SK-N-SH (cell line): ENCODE measurements around the gene THOC2. TPM values are rescaled to one million over a fixed set of nuclear protein-coding genes. Genes with fewer than 3 reads are reported as not detected.

ENCODE experiments used
- CTCF ChIA-PET: fragments of 300-600, 350-600 bp; formaldehyde crosslinking; extraction: SDS; loops from one replicate; lab custom pipeline; 2021; lab: Yijun Ruan, JAX
- POLR2A ChIA-PET: fragments of 350-600 bp; sonication (Branson Sonifier 250); formaldehyde crosslinking; extraction: SDS; loops from one replicate; lab custom pipeline; 2020; ENCODE audit warnings: antibody characterized with exemption, inconsistent platforms; lab: Yijun Ruan, JAX
- DNase-seq: peaks from one replicate; pipeline ENCODE4 v3.0.0; 2012
- H2AFZ ChIP-seq: fragments of 200-600 bp; sonication (generic); 2 replicates; pipeline ENCODE4 v1.8.1; 2016; ENCODE audit warnings: antibody characterized with exemption, mild to moderate bottlenecking, low read depth
- H3F3A ChIP-seq: fragments of 200-600 bp; sonication (generic); replicated peaks from 2 replicates; pipeline ENCODE3; 2016; ENCODE audit warnings: antibody characterized with exemption, mild to moderate bottlenecking; ENCODE audit not compliant: insufficient read depth
- H3K27ac ChIP-seq, 2 experiments: fragments of 200-500 bp in 1 of 2; fragments of 200-600 bp in 1 of 2; sonication (Bioruptor generic) in 1 of 2; sonication (generic), shearing (Covaris generic) in 1 of 2; 2 replicates each; pipeline versions ENCODE4 v1.5.1 to v1.6.1; 2014 to 2016; ENCODE audit warnings: low read depth in 2 of 2, inconsistent platforms in 1 of 2, low read length in 1 of 2, mild to moderate bottlenecking in 1 of 2, mixed read lengths in 1 of 2
- H3K27me3 ChIP-seq: fragments of 200-600 bp; sonication (generic), shearing (Covaris generic); 2 replicates; pipeline ENCODE4 v1.6.1; 2016; ENCODE audit warnings: mixed run types; ENCODE audit not compliant: insufficient read depth
- H3K36me3 ChIP-seq, 2 experiments: fragments of 200-500 bp in 1 of 2; fragments of 200-600 bp in 1 of 2; sonication (Bioruptor generic) in 1 of 2; sonication (generic) in 1 of 2; replicated peaks in 1 of 2; 2 replicates each; pipeline versions ENCODE3 to v1.5.1; 2014 to 2016; ENCODE audit warnings: low read length in 1 of 2, mild to moderate bottlenecking in 1 of 2; ENCODE audit not compliant: insufficient read depth in 2 of 2, control insufficient read depth in 1 of 2
- H3K4me1 ChIP-seq, 2 experiments: fragments of 200-500 bp in 1 of 2; fragments of 200-600 bp in 1 of 2; sonication (Bioruptor generic) in 1 of 2; sonication (generic), shearing (Covaris generic) in 1 of 2; 2 replicates each; pipeline versions ENCODE4 v1.5.1 to v1.6.1; 2014 to 2016; ENCODE audit warnings: low read depth in 1 of 2, low read length in 1 of 2, mixed run types in 1 of 2; ENCODE audit not compliant: insufficient read depth in 2 of 2, control insufficient read depth in 1 of 2
- H3K4me2 ChIP-seq: fragments of 200-600 bp; sonication (generic), shearing (Covaris generic); 2 replicates; pipeline ENCODE4 v1.6.1; 2017; ENCODE audit warnings: mixed run types
- H3K4me3 ChIP-seq, 2 experiments: fragments of 200-500 bp in 1 of 2; fragments of 200-600 bp in 1 of 2; sonication (Bioruptor generic) in 1 of 2; sonication (generic), shearing (Covaris generic) in 1 of 2; 2 replicates each; pipeline versions ENCODE4 v1.5.1 to v1.8.1; 2014 to 2016; ENCODE audit warnings: low read depth in 2 of 2, inconsistent platforms in 1 of 2, low read length in 1 of 2, mild to moderate bottlenecking in 1 of 2, mixed read lengths in 1 of 2, moderate library complexity in 1 of 2
- H3K79me2 ChIP-seq: fragments of 200-600 bp; sonication (generic); 2 replicates; pipeline ENCODE4 v1.8.1; 2017; ENCODE audit warnings: mild to moderate bottlenecking; ENCODE audit not compliant: insufficient read depth
- H3K9ac ChIP-seq: fragments of 200-600 bp; sonication (generic); 2 replicates; pipeline ENCODE4 v1.6.1; 2017; ENCODE audit warnings: mixed run types
- H3K9me2 ChIP-seq: fragments of 200-600 bp; sonication (generic); 2 replicates; pipeline ENCODE4 v1.6.1; 2017; ENCODE audit warnings: mixed run types
- H3K9me3 ChIP-seq: fragments of 200-600 bp; sonication (generic); 2 replicates; pipeline ENCODE4 v1.6.1; 2017; ENCODE audit warnings: mixed run types, mild to moderate bottlenecking, moderate library complexity
- H4K20me1 ChIP-seq: fragments of 200-600 bp; sonication (generic); 2 replicates; pipeline ENCODE4 v1.6.1; 2017; ENCODE audit warnings: mild to moderate bottlenecking, mixed run types; ENCODE audit not compliant: insufficient read depth
- CHD2 ChIP-seq: fragments of 150-350 bp; IDR thresholded peaks from 2 replicates; pipeline ENCODE4 v1.6.1; 2018; ENCODE audit warnings: low read length; ENCODE audit not compliant: partially characterized antibody
- ELF1 ChIP-seq: IDR thresholded peaks from 2 replicates; pipeline ENCODE4 v1.4.0; 2012
- EP300 ChIP-seq, 2 experiments: IDR thresholded peaks; 2 replicates each; pipeline versions ENCODE4 v1.4.0 to v1.6.1; 2012; ENCODE audit warnings: borderline replicate concordance in 1 of 2, low read depth in 1 of 2, low read length in 1 of 2
- EZH2phosphoT487 ChIP-seq: fragments of 200-600 bp; sonication (generic); IDR thresholded peaks from 2 replicates; pipeline ENCODE4 v1.6.1; 2017; ENCODE audit warnings: low read depth, mixed run types, mild to moderate bottlenecking, antibody characterized with exemption, moderate library complexity, borderline replicate concordance
- FOXJ3 ChIP-seq: sonication (generic); formaldehyde crosslinking; IDR thresholded peaks from 2 replicates; pipeline ENCODE4 v1.5.1; 2020; ENCODE audit warnings: mild to moderate bottlenecking, missing genetic modification reagents
- FOXM1 ChIP-seq: IDR thresholded peaks from 2 replicates; pipeline ENCODE4 v1.4.0; 2012; ENCODE audit warnings: low read depth, mild to moderate bottlenecking
- GATA2 ChIP-seq: sonication (generic); formaldehyde crosslinking; IDR thresholded peaks from 2 replicates; pipeline ENCODE4 v1.5.0; 2020; ENCODE audit warnings: mild to moderate bottlenecking, missing genetic modification reagents
- JUND ChIP-seq: IDR thresholded peaks from 2 replicates; pipeline ENCODE4 v1.4.0; 2012
- MEF2A ChIP-seq: IDR thresholded peaks from 2 replicates; pipeline ENCODE4 v1.4.0; 2012; ENCODE audit warnings: low read depth, borderline replicate concordance
- MXI1 ChIP-seq: IDR thresholded peaks from 2 replicates; pipeline ENCODE4 v1.6.1; 2012; ENCODE audit warnings: mild to moderate bottlenecking, low read depth, low read length, improper control_type of control experiment
- NRF1 ChIP-seq: IDR thresholded peaks from 2 replicates; pipeline ENCODE4 v1.6.1; 2012; ENCODE audit warnings: low read depth, mild to moderate bottlenecking, low read length
- RAD21 ChIP-seq: IDR thresholded peaks from 2 replicates; pipeline ENCODE4 v1.6.1; 2012; ENCODE audit warnings: mild to moderate bottlenecking, low read length
- RCOR1 ChIP-seq: fragments of 150-350 bp; IDR thresholded peaks from 2 replicates; pipeline ENCODE4 v1.6.1; 2017; ENCODE audit warnings: antibody characterized with exemption, low read length
- RFX5 ChIP-seq: IDR thresholded peaks from 2 replicates; pipeline ENCODE4 v1.6.1; 2012; ENCODE audit warnings: mild to moderate bottlenecking, improper control_type of control experiment, low read length
- SIN3A ChIP-seq: IDR thresholded peaks from 2 replicates; pipeline ENCODE4 v1.6.1; 2012; ENCODE audit warnings: low read depth, mild to moderate bottlenecking, low read length, moderate library complexity, borderline replicate concordance
- TAF1 ChIP-seq: IDR thresholded peaks from 2 replicates; pipeline ENCODE4 v1.6.1; 2012; ENCODE audit warnings: low read depth, mild to moderate bottlenecking, low read length, moderate library complexity, borderline replicate concordance
- WGBS: methylation state at CpG from one replicate; pipeline ENCODE4 v1.1.6; 2017; ENCODE audit warnings: low lambda C conversion rate; 5-methylcytosine and 5-hydroxymethylcytosine counted together
- polyA plus RNA-seq, 3 experiments: library from polyadenylated mRNA; depleted of rRNA; stranded (reverse); fragments of >200 nt; gene quantifications; 2 replicates each; pipeline ENCODE4 v1.2.3, GENCODE V29; 2012
- TF ChIP-seq, protein P1 (sequence below): IDR thresholded peaks from 2 replicates; pipeline ENCODE4 v1.4.0; 2012; ENCODE audit warnings: low read depth
- TF ChIP-seq, protein P2 (sequence below): IDR thresholded peaks from 2 replicates; pipeline ENCODE4 v1.4.0; 2012; ENCODE audit warnings: low read depth, borderline replicate concordance
- TF ChIP-seq, protein P3 (sequence below): fragments of 200-600 bp; sonication (generic); IDR thresholded peaks from 2 replicates; pipeline ENCODE4 v1.6.1; 2017; ENCODE audit warnings: antibody characterized with exemption, mild to moderate bottlenecking, moderate library complexity
- TF ChIP-seq, protein P4 (sequence below): IDR thresholded peaks from 2 replicates; pipeline ENCODE4 v1.4.0; 2012; ENCODE audit warnings: low read depth, borderline replicate concordance

The THOC2 gene
- polyA plus RNA-seq, 1 of the 3 experiments (the other 2 are of a cell fraction) = 26.7 TPM

DNA sequence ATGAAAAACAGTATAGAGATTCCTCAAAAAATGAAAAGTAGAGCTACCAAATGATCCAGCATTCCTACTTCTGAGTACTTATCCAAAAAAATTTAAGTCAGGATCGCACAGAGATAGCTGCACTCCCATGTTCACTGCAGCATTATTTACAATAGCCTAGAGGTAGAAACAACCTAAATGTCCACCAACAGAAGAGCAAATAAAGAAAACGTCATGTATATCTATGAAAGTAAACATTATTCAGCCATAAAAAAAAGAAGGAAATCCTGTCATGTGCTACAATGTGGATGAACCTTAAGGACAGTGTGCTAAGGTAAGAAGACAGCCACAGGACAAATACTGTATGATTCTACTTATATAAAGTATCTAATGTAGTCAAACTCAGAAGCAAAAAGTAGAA, 12.4 kb downstream of the THOC2 start:
- no peak for TF ChIP-seq FOXJ3 (CRISPR knock-in tag)
- TF ChIP-seq RAD21 = no peak
- TF ChIP-seq EP300 (IDR thresholded peaks at IDR 0.05; ENCODE audit: borderline replicate concordance in 1 of 2, low read depth in 1 of 2, low read length in 1 of 2) = no peak
- no peak for TF ChIP-seq MEF2A
- TF ChIP-seq, protein P1, sequence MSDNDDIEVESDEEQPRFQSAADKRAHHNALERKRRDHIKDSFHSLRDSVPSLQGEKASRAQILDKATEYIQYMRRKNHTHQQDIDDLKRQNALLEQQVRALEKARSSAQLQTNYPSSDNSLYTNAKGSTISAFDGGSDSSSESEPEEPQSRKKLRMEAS = no peak
- TF ChIP-seq EZH2phosphoT487 = no peak
- TF ChIP-seq RCOR1 = no peak
- no peak for TF ChIP-seq RFX5
- TF ChIP-seq JUND = no peak
- TF ChIP-seq ELF1 = no peak
- TF ChIP-seq TAF1 = no peak
- H3K4me1 ChIP-seq = no peaks in the 10 kb centered on the region
- H3K9ac ChIP-seq = no peak overlapping the region
- no peaks in the 10 kb centered on the region for H3K9me2 ChIP-seq
- H2AFZ ChIP-seq = no peak overlapping the region
- H3K36me3 ChIP-seq = peaks cover 0 to 6% of the 10 kb centered on the region in 2 experiments
- POLR2A ChIA-PET = no interaction called here
- H3K4me2 ChIP-seq = no peak overlapping the region
- DNase-seq = no peak
- 50% methylated on average over 2 of the region's 2 CpGs for WGBS
- no peak overlapping the region for H3K4me3 ChIP-seq
- no peak overlapping the region for H3K27ac ChIP-seq
- H4K20me1 ChIP-seq = peaks cover 47% of the 10 kb centered on the region
- H3K9me3 ChIP-seq = no peaks in the 10 kb centered on the region
- CTCF ChIA-PET = no interaction called here
- no peaks in the 10 kb centered on the region for H3K27me3 ChIP-seq
- no peaks in the 10 kb centered on the region for H3F3A ChIP-seq
- peaks cover 100% of the 10 kb centered on the region for H3K79me2 ChIP-seq

DNA sequence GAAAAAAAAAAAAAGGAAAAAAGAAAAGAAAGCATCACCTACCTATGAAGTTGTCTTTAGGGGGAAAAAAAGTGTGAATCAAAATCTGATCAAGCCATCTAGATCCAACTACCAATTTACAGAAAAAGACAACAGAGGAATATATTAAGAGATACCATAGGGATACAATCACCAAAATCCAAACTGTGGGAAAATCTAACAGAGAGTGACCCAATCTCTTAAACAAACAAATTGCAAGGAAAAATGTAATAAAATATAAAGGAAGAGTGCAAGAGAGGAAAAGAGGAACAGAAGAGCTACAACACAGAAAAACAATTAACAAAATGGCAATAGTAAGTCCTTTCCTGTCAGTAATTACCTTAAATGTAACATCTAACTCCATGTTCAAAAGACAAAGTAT, 19.0 kb downstream of the THOC2 start:
- H3K9me2 ChIP-seq = no peaks in the 10 kb centered on the region
- H3F3A ChIP-seq = no peaks in the 10 kb centered on the region
- no peaks in the 10 kb centered on the region for H3K4me1 ChIP-seq
- DNase-seq = no peak
- H3K9ac ChIP-seq = no peak overlapping the region
- H3K4me3 ChIP-seq = no peak overlapping the region
- H4K20me1 ChIP-seq = peaks cover 27% of the 10 kb centered on the region
- peak overlapping the region in 1 of 2 experiments; percentile 40; a peak in 1 of 4 replicates for H3K27ac ChIP-seq
- peaks cover 93% of the 10 kb centered on the region for H3K79me2 ChIP-seq
- no peak overlapping the region for H2AFZ ChIP-seq
- H3K36me3 ChIP-seq = peaks cover 0 to 6% of the 10 kb centered on the region in 2 experiments
- H3K9me3 ChIP-seq = no peaks in the 10 kb centered on the region
- H3K27me3 ChIP-seq = no peaks in the 10 kb centered on the region
- POLR2A ChIA-PET = no interaction called here
- no peak overlapping the region for H3K4me2 ChIP-seq
- CTCF ChIA-PET = interaction anchor here (1.0 kb wide), 1 partner anchor 18 kb away, joined by 3 read pairs; the partner anchor contains the start of gene THOC2
- TF ChIP-seq, protein P1 = no peak
- TF ChIP-seq MXI1 = no peak
- TF ChIP-seq FOXM1 = no peak
- TF ChIP-seq, protein P2, sequence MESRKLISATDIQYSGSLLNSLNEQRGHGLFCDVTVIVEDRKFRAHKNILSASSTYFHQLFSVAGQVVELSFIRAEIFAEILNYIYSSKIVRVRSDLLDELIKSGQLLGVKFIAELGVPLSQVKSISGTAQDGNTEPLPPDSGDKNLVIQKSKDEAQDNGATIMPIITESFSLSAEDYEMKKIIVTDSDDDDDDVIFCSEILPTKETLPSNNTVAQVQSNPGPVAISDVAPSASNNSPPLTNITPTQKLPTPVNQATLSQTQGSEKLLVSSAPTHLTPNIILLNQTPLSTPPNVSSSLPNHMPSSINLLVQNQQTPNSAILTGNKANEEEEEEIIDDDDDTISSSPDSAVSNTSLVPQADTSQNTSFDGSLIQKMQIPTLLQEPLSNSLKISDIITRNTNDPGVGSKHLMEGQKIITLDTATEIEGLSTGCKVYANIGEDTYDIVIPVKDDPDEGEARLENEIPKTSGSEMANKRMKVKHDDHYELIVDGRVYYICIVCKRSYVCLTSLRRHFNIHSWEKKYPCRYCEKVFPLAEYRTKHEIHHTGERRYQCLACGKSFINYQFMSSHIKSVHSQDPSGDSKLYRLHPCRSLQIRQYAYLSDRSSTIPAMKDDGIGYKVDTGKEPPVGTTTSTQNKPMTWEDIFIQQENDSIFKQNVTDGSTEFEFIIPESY = no peak
- no peak for TF ChIP-seq CHD2
- no peak for TF ChIP-seq SIN3A
- TF ChIP-seq JUND = no peak
- TF ChIP-seq, protein P3, sequence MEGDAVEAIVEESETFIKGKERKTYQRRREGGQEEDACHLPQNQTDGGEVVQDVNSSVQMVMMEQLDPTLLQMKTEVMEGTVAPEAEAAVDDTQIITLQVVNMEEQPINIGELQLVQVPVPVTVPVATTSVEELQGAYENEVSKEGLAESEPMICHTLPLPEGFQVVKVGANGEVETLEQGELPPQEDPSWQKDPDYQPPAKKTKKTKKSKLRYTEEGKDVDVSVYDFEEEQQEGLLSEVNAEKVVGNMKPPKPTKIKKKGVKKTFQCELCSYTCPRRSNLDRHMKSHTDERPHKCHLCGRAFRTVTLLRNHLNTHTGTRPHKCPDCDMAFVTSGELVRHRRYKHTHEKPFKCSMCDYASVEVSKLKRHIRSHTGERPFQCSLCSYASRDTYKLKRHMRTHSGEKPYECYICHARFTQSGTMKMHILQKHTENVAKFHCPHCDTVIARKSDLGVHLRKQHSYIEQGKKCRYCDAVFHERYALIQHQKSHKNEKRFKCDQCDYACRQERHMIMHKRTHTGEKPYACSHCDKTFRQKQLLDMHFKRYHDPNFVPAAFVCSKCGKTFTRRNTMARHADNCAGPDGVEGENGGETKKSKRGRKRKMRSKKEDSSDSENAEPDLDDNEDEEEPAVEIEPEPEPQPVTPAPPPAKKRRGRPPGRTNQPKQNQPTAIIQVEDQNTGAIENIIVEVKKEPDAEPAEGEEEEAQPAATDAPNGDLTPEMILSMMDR = no peak
- no peak for TF ChIP-seq FOXJ3 (CRISPR knock-in tag)
- TF ChIP-seq NRF1 = no peak
- TF ChIP-seq, protein P4, sequence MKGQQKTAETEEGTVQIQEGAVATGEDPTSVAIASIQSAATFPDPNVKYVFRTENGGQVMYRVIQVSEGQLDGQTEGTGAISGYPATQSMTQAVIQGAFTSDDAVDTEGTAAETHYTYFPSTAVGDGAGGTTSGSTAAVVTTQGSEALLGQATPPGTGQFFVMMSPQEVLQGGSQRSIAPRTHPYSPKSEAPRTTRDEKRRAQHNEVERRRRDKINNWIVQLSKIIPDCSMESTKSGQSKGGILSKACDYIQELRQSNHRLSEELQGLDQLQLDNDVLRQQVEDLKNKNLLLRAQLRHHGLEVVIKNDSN = no peak
- no peak for TF ChIP-seq GATA2
- no peak for TF ChIP-seq RCOR1
